ENCODE results near the gene TMTC1. TPM values are rescaled to one million over a fixed set of nuclear protein-coding genes. Genes with fewer than 3 reads are reported as not detected.
A peak's percentile ranks its signal among the peaks of the same experiment; 100 is the strongest.

The TMTC1 gene
- polyA plus RNA-seq, 4 donors = 1.1 to 11.4 (median 1.1) TPM

- Histone ChIP-seq H3K27me3 (ENCODE audit: control insufficient read depth in 3 of 3, insufficient read depth in 3 of 3, low read length in 3 of 3) (no peaks in the 10 kb centered on the region), H3K4me1 (ENCODE audit: control insufficient read depth in 3 of 3, insufficient read depth in 2 of 3, low read depth in 1 of 3, low read length in 2 of 3) (peaks cover 0 to 3% (median 0%) of the 10 kb centered on the region in 3 donors), H3K36me3 (ENCODE audit: control insufficient read depth in 3 of 3, insufficient read depth in 2 of 3, low read depth in 1 of 3, low read length in 3 of 3) (no peaks in the 10 kb centered on the region), H3K27ac (ENCODE audit: low read depth in 1 of 3, low read length in 2 of 3) (no peak overlapping the region), H3K4me3 (ENCODE audit: low read depth in 1 of 3, low read length in 3 of 3) (no peak overlapping the region), H3K9me3 (ENCODE audit: control insufficient read depth in 2 of 2, insufficient read depth in 1 of 2, low read depth in 1 of 2, low read length in 1 of 2) (no peaks in the 10 kb centered on the region)
- FAIRE-seq (no peak), DNase-seq (no peak)
- 73 to 79% (median 76%) methylated on average over 3 of the region's 3 CpGs for WGBS, 3 donors
Measured at GRCh38 chr12:29733060-29733459, 50.7 kb downstream of the TMTC1 start.

- peaks cover 0 to 5% (median 0%) of the 10 kb centered on the region in 3 donors for H3K4me1 ChIP-seq (ENCODE audit: control insufficient read depth in 3 of 3, insufficient read depth in 2 of 3, low read depth in 1 of 3, low read length in 2 of 3)
Measured at GRCh38 chr12:29732593-29732992, 51.1 kb downstream of the TMTC1 start.

GRCh38 chr12:29732191-29732590 is 51.6 kb downstream of the TMTC1 start:
- H3K4me3 ChIP-seq (ENCODE audit: low read depth in 1 of 3, low read length in 3 of 3) = no peak overlapping the region
- 78 to 90% (median 90%) methylated on average over 2 of the region's 2 CpGs for WGBS, 3 donors
- H3K4me1 ChIP-seq (ENCODE audit: control insufficient read depth in 3 of 3, insufficient read depth in 2 of 3, low read depth in 1 of 3, low read length in 2 of 3) = peaks cover 0 to 5% (median 0%) of the 10 kb centered on the region in 3 donors
- no peaks in the 10 kb centered on the region for H3K9me3 ChIP-seq (ENCODE audit: control insufficient read depth in 2 of 2, insufficient read depth in 1 of 2, low read depth in 1 of 2, low read length in 1 of 2)
- DNase-seq (no peak), FAIRE-seq (no peak)
- H3K36me3 ChIP-seq (ENCODE audit: control insufficient read depth in 3 of 3, insufficient read depth in 2 of 3, low read depth in 1 of 3, low read length in 3 of 3) = no peaks in the 10 kb centered on the region
- H3K27me3 ChIP-seq (ENCODE audit: control insufficient read depth in 3 of 3, insufficient read depth in 3 of 3, low read length in 3 of 3) = no peaks in the 10 kb centered on the region
- no peak overlapping the region for H3K27ac ChIP-seq (ENCODE audit: low read depth in 1 of 3, low read length in 2 of 3)

More at GRCh38 chr12:29732593-29732992, 51.1 kb downstream of the TMTC1 start:
- FAIRE-seq (no peak), DNase-seq (no peak)
- WGBS, 3 donors = 73 to 84% (median 79%) methylated on average over 3 of the region's 3 CpGs
- no peaks in the 10 kb centered on the region for H3K9me3 ChIP-seq (ENCODE audit: control insufficient read depth in 2 of 2, insufficient read depth in 1 of 2, low read depth in 1 of 2, low read length in 1 of 2)
- H3K27me3 ChIP-seq (ENCODE audit: control insufficient read depth in 3 of 3, insufficient read depth in 3 of 3, low read length in 3 of 3) = no peaks in the 10 kb centered on the region
- no peak overlapping the region for H3K27ac ChIP-seq (ENCODE audit: low read depth in 1 of 3, low read length in 2 of 3)
- H3K36me3 ChIP-seq (ENCODE audit: control insufficient read depth in 3 of 3, insufficient read depth in 2 of 3, low read depth in 1 of 3, low read length in 3 of 3) = no peaks in the 10 kb centered on the region
- no peak overlapping the region for H3K4me3 ChIP-seq (ENCODE audit: low read depth in 1 of 3, low read length in 3 of 3)

GRCh38 chr12:29731591-29731990 is 52.2 kb downstream of the TMTC1 start:
- DNase-seq = no peak
- no peak overlapping the region for H3K4me3 ChIP-seq (ENCODE audit: low read depth in 1 of 3, low read length in 3 of 3)
- H3K36me3 ChIP-seq (ENCODE audit: control insufficient read depth in 3 of 3, insufficient read depth in 2 of 3, low read depth in 1 of 3, low read length in 3 of 3) = no peaks in the 10 kb centered on the region
- peak; percentile 10 for FAIRE-seq
- peaks cover 0 to 5% (median 0%) of the 10 kb centered on the region in 3 donors for H3K4me1 ChIP-seq (ENCODE audit: control insufficient read depth in 3 of 3, insufficient read depth in 2 of 3, low read depth in 1 of 3, low read length in 2 of 3)
- 43 to 83% (median 68%) methylated on average over 2 of the region's 2 CpGs for WGBS, 3 donors
- no peaks in the 10 kb centered on the region for H3K27me3 ChIP-seq (ENCODE audit: control insufficient read depth in 3 of 3, insufficient read depth in 3 of 3, low read length in 3 of 3)
- no peaks in the 10 kb centered on the region for H3K9me3 ChIP-seq (ENCODE audit: control insufficient read depth in 2 of 2, insufficient read depth in 1 of 2, low read depth in 1 of 2, low read length in 1 of 2)
- no peak overlapping the region for H3K27ac ChIP-seq (ENCODE audit: low read depth in 1 of 3, low read length in 2 of 3)

- Histone ChIP-seq H3K27me3 (ENCODE audit: control insufficient read depth in 3 of 3, insufficient read depth in 3 of 3, low read length in 3 of 3) (no peaks in the 10 kb centered on the region), H3K4me1 (ENCODE audit: control insufficient read depth in 3 of 3, insufficient read depth in 2 of 3, low read depth in 1 of 3, low read length in 2 of 3) (peaks cover 0 to 5% (median 0%) of the 10 kb centered on the region in 3 donors), H3K9me3 (ENCODE audit: control insufficient read depth in 2 of 2, insufficient read depth in 1 of 2, low read depth in 1 of 2, low read length in 1 of 2) (no peaks in the 10 kb centered on the region), H3K4me3 (ENCODE audit: low read depth in 1 of 3, low read length in 3 of 3) (no peak overlapping the region), H3K36me3 (ENCODE audit: control insufficient read depth in 3 of 3, insufficient read depth in 2 of 3, low read depth in 1 of 3, low read length in 3 of 3) (no peaks in the 10 kb centered on the region), H3K27ac (ENCODE audit: low read depth in 1 of 3, low read length in 2 of 3) (no peak overlapping the region)
- FAIRE-seq = no peak
- no peak for DNase-seq
- WGBS, 3 donors = 71 to 84% (median 72%) methylated on average over 5 of the region's 5 CpGs
Measured at GRCh38 chr12:29730481-29730880, 53.3 kb downstream of the TMTC1 start.

GRCh38 chr12:29728030-29728429 is 55.7 kb downstream of the TMTC1 start:
- H3K36me3 ChIP-seq (ENCODE audit: control insufficient read depth in 3 of 3, insufficient read depth in 2 of 3, low read depth in 1 of 3, low read length in 3 of 3) = no peaks in the 10 kb centered on the region
- no peak overlapping the region for H3K4me3 ChIP-seq (ENCODE audit: low read depth in 1 of 3, low read length in 3 of 3)
- 64 to 78% (median 77%) methylated on average over 7 of the region's 7 CpGs for WGBS, 3 donors
- H3K27me3 ChIP-seq (ENCODE audit: control insufficient read depth in 3 of 3, insufficient read depth in 3 of 3, low read length in 3 of 3) = no peaks in the 10 kb centered on the region
- peak overlapping the region in 1 of 3 donors; percentile 27 for H3K27ac ChIP-seq (ENCODE audit: low read depth in 1 of 3, low read length in 2 of 3)
- DNase-seq = no peak
- H3K9me3 ChIP-seq (ENCODE audit: control insufficient read depth in 2 of 2, insufficient read depth in 1 of 2, low read depth in 1 of 2, low read length in 1 of 2) = no peaks in the 10 kb centered on the region
- peaks cover 0 to 5% (median 0%) of the 10 kb centered on the region in 3 donors for H3K4me1 ChIP-seq (ENCODE audit: control insufficient read depth in 3 of 3, insufficient read depth in 2 of 3, low read depth in 1 of 3, low read length in 2 of 3)
- FAIRE-seq = no peak

- H3K4me3 ChIP-seq (ENCODE audit: low read depth in 1 of 3, low read length in 3 of 3) = no peak overlapping the region
- 34 to 55% (median 39%) methylated on average over 2 of the region's 2 CpGs for WGBS, 3 donors
- FAIRE-seq = no peak
- peaks cover 0 to 5% (median 0%) of the 10 kb centered on the region in 3 donors for H3K4me1 ChIP-seq (ENCODE audit: control insufficient read depth in 3 of 3, insufficient read depth in 2 of 3, low read depth in 1 of 3, low read length in 2 of 3)
- H3K36me3 ChIP-seq (ENCODE audit: control insufficient read depth in 3 of 3, insufficient read depth in 2 of 3, low read depth in 1 of 3, low read length in 3 of 3) = no peaks in the 10 kb centered on the region
- no peaks in the 10 kb centered on the region for H3K9me3 ChIP-seq (ENCODE audit: control insufficient read depth in 2 of 2, insufficient read depth in 1 of 2, low read depth in 1 of 2, low read length in 1 of 2)
- no peak for DNase-seq
- H3K27me3 ChIP-seq (ENCODE audit: control insufficient read depth in 3 of 3, insufficient read depth in 3 of 3, low read length in 3 of 3) = no peaks in the 10 kb centered on the region
- no peak overlapping the region for H3K27ac ChIP-seq (ENCODE audit: low read depth in 1 of 3, low read length in 2 of 3)
Measured at GRCh38 chr12:29726741-29727348, 56.9 kb downstream of the TMTC1 start.

- FAIRE-seq (no peak), DNase-seq (no peak)
- Histone ChIP-seq H3K27ac (ENCODE audit: low read depth in 1 of 3, low read length in 2 of 3) (no peak overlapping the region), H3K9me3 (ENCODE audit: control insufficient read depth in 2 of 2, insufficient read depth in 1 of 2, low read depth in 1 of 2, low read length in 1 of 2) (no peaks in the 10 kb centered on the region), H3K4me3 (ENCODE audit: low read depth in 1 of 3, low read length in 3 of 3) (no peak overlapping the region), H3K4me1 (ENCODE audit: control insufficient read depth in 3 of 3, insufficient read depth in 2 of 3, low read depth in 1 of 3, low read length in 2 of 3) (peaks cover 0 to 5% (median 0%) of the 10 kb centered on the region in 3 donors), H3K27me3 (ENCODE audit: control insufficient read depth in 3 of 3, insufficient read depth in 3 of 3, low read length in 3 of 3) (no peaks in the 10 kb centered on the region), H3K36me3 (ENCODE audit: control insufficient read depth in 3 of 3, insufficient read depth in 2 of 3, low read depth in 1 of 3, low read length in 3 of 3) (no peaks in the 10 kb centered on the region)
- 29 to 37% (median 32%) methylated on average over 3 of the region's 3 CpGs for WGBS, 3 donors
Measured at GRCh38 chr12:29726321-29726692, 57.4 kb downstream of the TMTC1 start.

Data from small intestine (tissue), 7 donors.